Panc1 (cell line): ENCODE data around the gene NTRK2. TPM values are rescaled to one million over a fixed set of nuclear protein-coding genes. Genes with fewer than 3 reads are reported as not detected.

ENCODE experiments used
- ATAC-seq: fragments of 200-7000 bp; cut with Tn5 transposase; 2 replicates; pipeline ENCODE4 v1.9.1; 2020; ENCODE audit warnings: mild to moderate bottlenecking, moderate library complexity
- BruUV-seq: library from RNA; stranded (reverse); fragments of 400-500 nt; replicated peaks from 2 replicates; lab custom pipeline; 2021; lab: Mats Ljungman, UMichigan
- CTCF ChIA-PET: fragments of 300-600 bp; sonication (Branson Sonifier 250); formaldehyde crosslinking; loops from one replicate; lab custom pipeline; 2022; ENCODE audit warnings: antibody characterized with exemption; lab: Charles Lee
- POLR2A ChIA-PET: fragments of 300-600 bp; sonication (Branson Sonifier 250); formaldehyde crosslinking; loops from one replicate; lab custom pipeline; 2022; ENCODE audit warnings: antibody characterized with exemption; lab: Charles Lee
- DNase-seq: peaks from one replicate; pipeline ENCODE4 v3.0.0-alpha.2; 2010; ENCODE audit warnings: low read depth, low spot score
- H3K27ac ChIP-seq: 2 replicates; pipeline ENCODE4 v1.5.1; 2011; ENCODE audit warnings: mild to moderate bottlenecking, low read length, inconsistent platforms
- H3K27me3 ChIP-seq: fragments of 200-500 bp; sonication (Bioruptor generic); 2 replicates; pipeline ENCODE4 v1.6.0; 2014; ENCODE audit warnings: low read length, inconsistent platforms; ENCODE audit not compliant: control insufficient read depth, insufficient read depth
- H3K36me3 ChIP-seq: fragments of 200-500 bp; sonication (Bioruptor generic); 2 replicates; pipeline ENCODE4 v1.5.1; 2014; ENCODE audit warnings: inconsistent platforms, mild to moderate bottlenecking, low read length, moderate library complexity; ENCODE audit not compliant: control insufficient read depth, insufficient read depth
- H3K4me1 ChIP-seq: 2 replicates; pipeline ENCODE4 v1.5.1; 2011; ENCODE audit warnings: inconsistent platforms, mild to moderate bottlenecking, low read length, moderate library complexity; ENCODE audit not compliant: control insufficient read depth, insufficient read depth
- H3K4me3 ChIP-seq, 2 experiments: 2 replicates each; pipeline ENCODE4 v1.5.1; 2011 to 2012; ENCODE audit warnings: low read depth in 2 of 2, low read length in 2 of 2, mild to moderate bottlenecking in 2 of 2, inconsistent platforms in 1 of 2, moderate library complexity in 1 of 2
- H3K9me3 ChIP-seq: fragments of 200-500 bp; sonication (Bioruptor generic); 2 replicates; pipeline ENCODE4 v1.5.1; 2014; ENCODE audit warnings: low read depth, mild to moderate bottlenecking, inconsistent platforms, low read length, moderate library complexity; ENCODE audit not compliant: control insufficient read depth, insufficient read depth
- POLR2AphosphoS5 ChIP-seq: IDR thresholded peaks from 2 replicates; pipeline ENCODE4 v1.6.1; 2012; ENCODE audit warnings: mild to moderate bottlenecking, low read depth, low read length, moderate library complexity
- SIN3A ChIP-seq: IDR thresholded peaks from 2 replicates; pipeline ENCODE4 v1.6.1; 2012; ENCODE audit warnings: low read depth, mild to moderate bottlenecking, low read length, moderate library complexity, borderline replicate concordance; ENCODE audit not compliant: insufficient read depth
- TCF7L2 ChIP-seq: IDR thresholded peaks from 2 replicates; pipeline ENCODE4 v1.6.1; 2011; ENCODE audit warnings: mild to moderate bottlenecking, low read depth, low read length, inconsistent platforms
- in situ Hi-C: cut with HindIII; loops from 2 replicates; pipeline ENCODE4 v1.10.0; 2016; ENCODE audit warnings: low sequenced_read_pairs, low pct_unique_long_range_greater_than_20kb
- intact Hi-C: fragments of 100-400 bp; cut with micrococcal nuclease; formaldehyde crosslinking; loops from one replicate; pipeline ENCODE4 v1.10.0; 2022; ENCODE audit not compliant: unreplicated experiment
- total RNA-seq: library from RNA; stranded (reverse); gene quantifications from one replicate; pipeline ENCODE4 v1.2.1, GENCODE V29; 2021; ENCODE audit not compliant: unreplicated experiment
- TF ChIP-seq, protein P1 (sequence below): fragments of 450-650 bp; IDR thresholded peaks from 2 replicates; pipeline ENCODE4 v1.5.1; 2017; ENCODE audit warnings: mild to moderate bottlenecking
- TF ChIP-seq, protein P2 (sequence below), 2 experiments: IDR thresholded peaks; 2 replicates each; pipeline ENCODE4 v1.6.1; 2011 to 2012; ENCODE audit warnings: low read depth in 2 of 2, control low read depth in 1 of 2, low read length in 1 of 2, mild to moderate bottlenecking in 1 of 2, moderate library complexity in 1 of 2; ENCODE audit not compliant: insufficient read depth in 1 of 2

Gene NTRK2
- total RNA-seq, 1 experiment from 2014 or later = 0.23 TPM

DNA sequence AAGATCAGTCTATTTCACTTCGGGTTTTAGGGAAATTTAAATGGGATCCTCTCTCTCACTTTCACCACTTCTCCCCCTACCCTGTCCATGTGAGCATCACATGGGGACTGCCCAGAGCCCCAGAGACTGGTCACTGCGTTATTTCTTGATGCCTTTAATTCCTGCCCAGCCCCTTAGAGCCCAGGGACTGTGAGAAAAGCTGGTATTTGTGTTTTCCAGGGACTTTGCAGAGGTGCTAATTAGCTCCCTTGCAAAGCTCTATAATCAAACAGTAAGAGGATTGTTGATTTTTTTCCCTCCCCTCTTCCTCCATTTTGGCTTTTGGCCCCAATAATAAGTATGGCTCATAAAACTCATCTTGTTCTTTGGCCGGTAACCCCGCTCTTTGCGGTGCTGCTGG is 35.6 kb downstream of the NTRK2 start:
- H3K9me3 ChIP-seq = no peaks in the 10 kb centered on the region
- BruUV-seq = no TSS peak
- no peaks in the 10 kb centered on the region for H3K4me1 ChIP-seq
- CTCF ChIA-PET = no interaction called here
- no peaks in the 10 kb centered on the region for H3K27me3 ChIP-seq
- ATAC-seq (no peak), DNase-seq (no peak)
- POLR2A ChIA-PET = interaction anchor here (0.6 kb wide), 1 partner anchor 117 kb away, joined by 3 read pairs; no protein-coding TSS in a partner anchor
- intact Hi-C loops = no loop called here
- H3K36me3 ChIP-seq = no peaks in the 10 kb centered on the region
- in situ Hi-C loops = no loop called here
- no peak overlapping the region for H3K27ac ChIP-seq
- H3K4me3 ChIP-seq = no peak overlapping the region
- no peak for TF ChIP-seq POLR2AphosphoS5
- no peak for TF ChIP-seq TCF7L2
- no peak for TF ChIP-seq SIN3A
- TF ChIP-seq, protein P1, sequence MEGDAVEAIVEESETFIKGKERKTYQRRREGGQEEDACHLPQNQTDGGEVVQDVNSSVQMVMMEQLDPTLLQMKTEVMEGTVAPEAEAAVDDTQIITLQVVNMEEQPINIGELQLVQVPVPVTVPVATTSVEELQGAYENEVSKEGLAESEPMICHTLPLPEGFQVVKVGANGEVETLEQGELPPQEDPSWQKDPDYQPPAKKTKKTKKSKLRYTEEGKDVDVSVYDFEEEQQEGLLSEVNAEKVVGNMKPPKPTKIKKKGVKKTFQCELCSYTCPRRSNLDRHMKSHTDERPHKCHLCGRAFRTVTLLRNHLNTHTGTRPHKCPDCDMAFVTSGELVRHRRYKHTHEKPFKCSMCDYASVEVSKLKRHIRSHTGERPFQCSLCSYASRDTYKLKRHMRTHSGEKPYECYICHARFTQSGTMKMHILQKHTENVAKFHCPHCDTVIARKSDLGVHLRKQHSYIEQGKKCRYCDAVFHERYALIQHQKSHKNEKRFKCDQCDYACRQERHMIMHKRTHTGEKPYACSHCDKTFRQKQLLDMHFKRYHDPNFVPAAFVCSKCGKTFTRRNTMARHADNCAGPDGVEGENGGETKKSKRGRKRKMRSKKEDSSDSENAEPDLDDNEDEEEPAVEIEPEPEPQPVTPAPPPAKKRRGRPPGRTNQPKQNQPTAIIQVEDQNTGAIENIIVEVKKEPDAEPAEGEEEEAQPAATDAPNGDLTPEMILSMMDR = no peak
- TF ChIP-seq, protein P2, sequence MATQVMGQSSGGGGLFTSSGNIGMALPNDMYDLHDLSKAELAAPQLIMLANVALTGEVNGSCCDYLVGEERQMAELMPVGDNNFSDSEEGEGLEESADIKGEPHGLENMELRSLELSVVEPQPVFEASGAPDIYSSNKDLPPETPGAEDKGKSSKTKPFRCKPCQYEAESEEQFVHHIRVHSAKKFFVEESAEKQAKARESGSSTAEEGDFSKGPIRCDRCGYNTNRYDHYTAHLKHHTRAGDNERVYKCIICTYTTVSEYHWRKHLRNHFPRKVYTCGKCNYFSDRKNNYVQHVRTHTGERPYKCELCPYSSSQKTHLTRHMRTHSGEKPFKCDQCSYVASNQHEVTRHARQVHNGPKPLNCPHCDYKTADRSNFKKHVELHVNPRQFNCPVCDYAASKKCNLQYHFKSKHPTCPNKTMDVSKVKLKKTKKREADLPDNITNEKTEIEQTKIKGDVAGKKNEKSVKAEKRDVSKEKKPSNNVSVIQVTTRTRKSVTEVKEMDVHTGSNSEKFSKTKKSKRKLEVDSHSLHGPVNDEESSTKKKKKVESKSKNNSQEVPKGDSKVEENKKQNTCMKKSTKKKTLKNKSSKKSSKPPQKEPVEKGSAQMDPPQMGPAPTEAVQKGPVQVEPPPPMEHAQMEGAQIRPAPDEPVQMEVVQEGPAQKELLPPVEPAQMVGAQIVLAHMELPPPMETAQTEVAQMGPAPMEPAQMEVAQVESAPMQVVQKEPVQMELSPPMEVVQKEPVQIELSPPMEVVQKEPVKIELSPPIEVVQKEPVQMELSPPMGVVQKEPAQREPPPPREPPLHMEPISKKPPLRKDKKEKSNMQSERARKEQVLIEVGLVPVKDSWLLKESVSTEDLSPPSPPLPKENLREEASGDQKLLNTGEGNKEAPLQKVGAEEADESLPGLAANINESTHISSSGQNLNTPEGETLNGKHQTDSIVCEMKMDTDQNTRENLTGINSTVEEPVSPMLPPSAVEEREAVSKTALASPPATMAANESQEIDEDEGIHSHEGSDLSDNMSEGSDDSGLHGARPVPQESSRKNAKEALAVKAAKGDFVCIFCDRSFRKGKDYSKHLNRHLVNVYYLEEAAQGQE (IDR thresholded peaks at IDR 0.05; ENCODE audit: insufficient read depth in 1 of 2, low read depth in 2 of 2, low read length in 1 of 2) = no peak

DNA sequence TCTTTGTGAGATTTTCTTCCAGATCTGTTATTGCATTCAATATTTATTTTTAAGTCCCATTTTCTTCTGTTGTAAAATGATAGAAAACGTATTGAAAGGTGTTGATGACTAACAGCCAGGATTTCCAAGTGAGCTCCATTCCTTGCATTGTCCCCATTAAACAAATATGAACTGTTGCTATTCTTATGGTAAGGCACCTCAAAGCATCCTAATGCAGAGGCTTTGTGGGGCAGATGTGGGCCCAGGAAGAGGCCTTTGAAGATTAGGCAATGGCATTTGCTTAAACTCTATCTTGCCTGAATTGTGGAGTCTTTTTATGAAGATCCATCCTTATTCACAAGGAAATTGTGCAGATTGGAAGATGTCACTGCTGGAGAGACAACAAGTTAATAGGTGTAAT is 38.9 kb downstream of the NTRK2 start:
- no peak overlapping the region for H3K27ac ChIP-seq
- DNase-seq (no peak), ATAC-seq (no peak)
- H3K36me3 ChIP-seq = no peaks in the 10 kb centered on the region
- no peaks in the 10 kb centered on the region for H3K9me3 ChIP-seq
- no peaks in the 10 kb centered on the region for H3K4me1 ChIP-seq
- POLR2A ChIA-PET = no interaction called here
- CTCF ChIA-PET = no interaction called here
- in situ Hi-C loops (no loop called here), intact Hi-C loops (no loop called here)
- no TSS peak for BruUV-seq
- no peak for TF ChIP-seq POLR2AphosphoS5
- TF ChIP-seq, protein P1 = no peak
- TF ChIP-seq, protein P2 (IDR thresholded peaks at IDR 0.05; ENCODE audit: insufficient read depth in 1 of 2, low read depth in 2 of 2, low read length in 1 of 2) = no peak
- TF ChIP-seq TCF7L2 = no peak
- TF ChIP-seq SIN3A = no peak
- no peaks in the 10 kb centered on the region for H3K27me3 ChIP-seq
- no peak overlapping the region for H3K4me3 ChIP-seq
